NT2/D1 (cell line): ENCODE results near the gene CYTH2.

Experiments used
- DNase-seq: peaks from one replicate; pipeline ENCODE4 v3.0.0-alpha.2; 2011; ENCODE audit warnings: low read depth, low spot score
- H3K27me3 ChIP-seq: 2 replicates; pipeline ENCODE4 v1.6.0; 2011; ENCODE audit warnings: mild to moderate bottlenecking; ENCODE audit not compliant: insufficient read length, insufficient read depth
- H3K36me3 ChIP-seq: 2 replicates; pipeline ENCODE4 v1.6.1; 2011; ENCODE audit warnings: mild to moderate bottlenecking, low read length, mixed read lengths; ENCODE audit not compliant: insufficient read depth, insufficient read length
- H3K4me1 ChIP-seq: 2 replicates; pipeline ENCODE4 v1.5.1; 2011; ENCODE audit not compliant: insufficient read depth, insufficient read length
- H3K4me3 ChIP-seq: 2 replicates; pipeline ENCODE4 v1.5.1; 2011; ENCODE audit warnings: low read depth; ENCODE audit not compliant: insufficient read length
- H3K9ac ChIP-seq: 2 replicates; pipeline ENCODE4 v1.6.0; 2011; ENCODE audit warnings: low read depth; ENCODE audit not compliant: insufficient read length
- H3K9me3 ChIP-seq: 2 replicates; pipeline ENCODE4 v1.5.1; 2011; ENCODE audit warnings: mild to moderate bottlenecking, low read length; ENCODE audit not compliant: insufficient read depth
- SUZ12 ChIP-seq: IDR thresholded peaks from 2 replicates; pipeline ENCODE4 v1.6.1; 2011; ENCODE audit not compliant: insufficient read length, insufficient read depth; ENCODE audit errors: extremely low read depth
- YY1 ChIP-seq: IDR thresholded peaks from 2 replicates; pipeline ENCODE4 v1.6.1; 2011; ENCODE audit not compliant: insufficient read length, insufficient read depth
- ZNF274 ChIP-seq: IDR thresholded peaks from 2 replicates; pipeline ENCODE4 v1.6.1; 2011; ENCODE audit warnings: mild to moderate bottlenecking, low read depth, low read length

Gene CYTH2

GRCh38 chr19:48454150-48454730 lies 14.9 kb upstream of the CYTH2 start:
- Histone ChIP-seq H3K9me3 (no peaks in the 10 kb centered on the region), H3K9ac (no peak overlapping the region), H3K27me3 (no peaks in the 10 kb centered on the region), H3K4me3 (no peak overlapping the region), H3K36me3 (peaks cover 82% of the 10 kb centered on the region), H3K4me1 (no peaks in the 10 kb centered on the region)
- TF ChIP-seq SUZ12, result no peak
- TF ChIP-seq YY1, result no peak
- TF ChIP-seq ZNF274, result no peak
- DNase-seq, result no peak

- H3K36me3 ChIP-seq, result peaks cover 78% of the 10 kb centered on the region
- TF ChIP-seq ZNF274, result no peak
Observed at GRCh38 chr19:48455171-48455907, 13.8 kb upstream of the CYTH2 start, which contains the start of gene KCNJ14. KCNJ14 (plus strand) TSS chr19:48455574; CDS start chr19:48461725, 6,151 bp downstream.

GRCh38 chr19:48455908-48456562 lies 13.1 kb upstream of the CYTH2 start:
- TF ChIP-seq ZNF274, result no peak
- TF ChIP-seq YY1, result no peak
- TF ChIP-seq SUZ12, result no peak
- H3K27me3 ChIP-seq, result no peaks in the 10 kb centered on the region
- no peaks in the 10 kb centered on the region for H3K9me3 ChIP-seq
- H3K9ac ChIP-seq, result no peak overlapping the region
- no peak overlapping the region for H3K4me3 ChIP-seq
- DNase-seq, result no peak
- peaks cover 76% of the 10 kb centered on the region for H3K36me3 ChIP-seq
- no peaks in the 10 kb centered on the region for H3K4me1 ChIP-seq

More at GRCh38 chr19:48455171-48455907, 13.8 kb upstream of the CYTH2 start, which contains the start of gene KCNJ14:
- no peak within 1 kb of the TSS for H3K9ac ChIP-seq
- H3K4me3 ChIP-seq, result no peak within 1 kb of the TSS
- H3K4me1 ChIP-seq, result no peaks in the 10 kb centered on the region
- no peaks in the 10 kb centered on the region for H3K27me3 ChIP-seq
- DNase-seq, result no peak
- H3K9me3 ChIP-seq, result no peaks in the 10 kb centered on the region

GRCh38 chr19:48456864-48457263 lies 12.3 kb upstream of the CYTH2 start:
- TF ChIP-seq ZNF274 (no peak), YY1 (no peak), SUZ12 (no peak)
- no peaks in the 10 kb centered on the region for H3K27me3 ChIP-seq
- no peak for DNase-seq
- no peaks in the 10 kb centered on the region for H3K9me3 ChIP-seq
- peaks cover 72% of the 10 kb centered on the region for H3K36me3 ChIP-seq
- no peak overlapping the region for H3K9ac ChIP-seq
- no peak overlapping the region for H3K4me3 ChIP-seq
- H3K4me1 ChIP-seq, result peaks cover 2% of the 10 kb centered on the region

GRCh38 chr19:48458016-48458415 lies 11.2 kb upstream of the CYTH2 start:
- no peaks in the 10 kb centered on the region for H3K9me3 ChIP-seq
- H3K27me3 ChIP-seq, result no peaks in the 10 kb centered on the region
- no peak for DNase-seq
- TF ChIP-seq YY1, result no peak
- no peak for TF ChIP-seq SUZ12
- no peak overlapping the region for H3K9ac ChIP-seq
- H3K4me3 ChIP-seq, result no peak overlapping the region
- peaks cover 74% of the 10 kb centered on the region for H3K36me3 ChIP-seq
- peaks cover 2% of the 10 kb centered on the region for H3K4me1 ChIP-seq

GRCh38 chr19:48461651-48461981 lies 7.6 kb upstream of the CYTH2 start:
- H3K4me3 ChIP-seq, result no peak overlapping the region
- H3K4me1 ChIP-seq, result peaks cover 2% of the 10 kb centered on the region
- peaks cover 50% of the 10 kb centered on the region for H3K36me3 ChIP-seq
- no peak overlapping the region for H3K9ac ChIP-seq
- no peak for DNase-seq
- H3K27me3 ChIP-seq, result no peaks in the 10 kb centered on the region
- TF ChIP-seq ZNF274 (no peak), YY1 (no peak), SUZ12 (no peak)
- H3K9me3 ChIP-seq, result no peaks in the 10 kb centered on the region

GRCh38 chr19:48461982-48462655 lies 7.0 kb upstream of the CYTH2 start:
- H3K27me3 ChIP-seq, result no peaks in the 10 kb centered on the region
- peaks cover 2% of the 10 kb centered on the region for H3K4me1 ChIP-seq
- no peak overlapping the region for H3K4me3 ChIP-seq
- H3K9ac ChIP-seq, result no peak overlapping the region
- TF ChIP-seq SUZ12 (no peak), YY1 (no peak), ZNF274 (no peak)
- H3K9me3 ChIP-seq, result no peaks in the 10 kb centered on the region
- DNase-seq, result no peak
- peaks cover 46% of the 10 kb centered on the region for H3K36me3 ChIP-seq
